H1 (cell line): ENCODE measurements around the gene PDE8A. TPM values are rescaled to one million over a fixed set of nuclear protein-coding genes. Genes with fewer than 3 reads are reported as not detected.
A peak's percentile ranks its signal among the peaks of the same experiment; 100 is the strongest.

Experiments used
- CTCF ChIA-PET: fragments of 300-600 bp; sonication (Branson Sonifier 250); formaldehyde crosslinking; loops from one replicate; lab custom pipeline; 2021; ENCODE audit not compliant: partially characterized antibody; lab: Charles Lee
- POLR2A ChIA-PET: fragments of 300-600 bp; sonication (Branson Sonifier 250); formaldehyde crosslinking; loops from one replicate; lab custom pipeline; 2021; ENCODE audit warnings: inconsistent platforms; ENCODE audit not compliant: partially characterized antibody; lab: Charles Lee
- DNase-seq, 2 experiments: peaks; one replicate each; pipeline versions ENCODE4 v3.0.0 to v3.0.0-alpha.2; 2010 to 2022; ENCODE audit warnings: low spot score in 2 of 2, low read depth in 1 of 2, mixed read lengths in 1 of 2
- FAIRE-seq: peaks from 2 replicates; lab custom pipeline; 2011; peaks lifted over from hg19 to GRCh38; lab: Jason Lieb, UNC
- H2AFZ ChIP-seq: 2 replicates; pipeline ENCODE4 v1.8.1; 2012; ENCODE audit warnings: low read length, inconsistent platforms
- H2AK5ac ChIP-seq: 2 replicates; pipeline ENCODE4 v1.6.1; 2013; ENCODE audit warnings: low read depth, low read length
- H2BK120ac ChIP-seq: replicated peaks from 2 replicates; pipeline ENCODE3; 2013; ENCODE audit warnings: low read depth, low read length, inconsistent platforms
- H2BK12ac ChIP-seq: 2 replicates; pipeline ENCODE4 v1.6.1; 2013; ENCODE audit warnings: low read depth, low read length
- H2BK15ac ChIP-seq: 2 replicates; pipeline ENCODE4 v1.6.1; 2013; ENCODE audit warnings: low read length
- H2BK20ac ChIP-seq: 2 replicates; pipeline ENCODE4 v1.6.1; 2013; ENCODE audit warnings: low read length
- H2BK5ac ChIP-seq: 2 replicates; pipeline ENCODE4 v1.6.1; 2013; ENCODE audit warnings: low read depth, low read length
- H3K14ac ChIP-seq: 2 replicates; pipeline ENCODE4 v1.6.1; 2013; ENCODE audit warnings: inconsistent platforms; ENCODE audit not compliant: insufficient read length
- H3K18ac ChIP-seq: 2 replicates; pipeline ENCODE4 v1.6.1; 2013; ENCODE audit warnings: low read length; ENCODE audit errors: extremely low read depth
- H3K23ac ChIP-seq: 2 replicates; pipeline ENCODE4 v1.6.1; 2013; ENCODE audit warnings: inconsistent platforms; ENCODE audit not compliant: insufficient read length
- H3K23me2 ChIP-seq: 2 replicates; pipeline ENCODE4 v1.6.1; 2013; ENCODE audit warnings: low read depth, low read length
- H3K27ac ChIP-seq: 2 replicates; pipeline ENCODE4 v1.6.1; 2011; ENCODE audit warnings: low read depth, low read length, inconsistent platforms
- H3K27me3 ChIP-seq, 4 experiments: replicated peaks in 1 of 4; 1 replicate in 1 of 4; 2 replicates in 3 of 4; pipeline versions ENCODE4 v1.6.1 to v1.8.1; 2011 to 2013; ENCODE audit warnings: low read length in 3 of 4, mild to moderate bottlenecking in 3 of 4, inconsistent platforms in 2 of 4, mixed read lengths in 2 of 4, moderate library complexity in 1 of 4; ENCODE audit not compliant: control insufficient read depth in 3 of 4, insufficient read depth in 3 of 4; ENCODE audit errors: extremely low read depth in 1 of 4
- H3K36me3 ChIP-seq, 4 experiments: 2 replicates each; pipeline versions ENCODE4 v1.6.1 to v1.8.1; 2011 to 2013; ENCODE audit warnings: mild to moderate bottlenecking in 4 of 4, low read length in 3 of 4, moderate library complexity in 2 of 4, control low read depth in 1 of 4, inconsistent platforms in 1 of 4; ENCODE audit not compliant: insufficient read depth in 4 of 4, control insufficient read depth in 2 of 4
- H3K4ac ChIP-seq: replicated peaks from 2 replicates; pipeline ENCODE3; 2013; ENCODE audit warnings: low read length, low read depth, mixed read lengths, inconsistent platforms; ENCODE audit not compliant: insufficient read length
- H3K4me1 ChIP-seq, 4 experiments: replicated peaks in 1 of 4; 1 replicate in 1 of 4; 2 replicates in 3 of 4; pipeline versions ENCODE4 v1.6.1 to v1.8.1; 2011 to 2013; ENCODE audit warnings: low read length in 3 of 4, inconsistent platforms in 2 of 4, mixed read lengths in 1 of 4; ENCODE audit not compliant: insufficient read depth in 4 of 4, control insufficient read depth in 3 of 4
- H3K4me2 ChIP-seq, 2 experiments: 2 replicates each; pipeline versions ENCODE4 v1.6.1 to v1.8.1; 2011 to 2013; ENCODE audit warnings: low read depth in 2 of 2, low read length in 2 of 2, control low read depth in 1 of 2, inconsistent platforms in 1 of 2, mild to moderate bottlenecking in 1 of 2; ENCODE audit not compliant: insufficient read depth in 1 of 2
- H3K4me3 ChIP-seq, 4 experiments: fragments of 200-600, 300-600 bp in 1 of 4; sonication (generic), shearing (Covaris generic), sonication (Bioruptor Twin) in 1 of 4; 2 replicates each; pipeline versions ENCODE4 v1.5.1 to v1.8.1; 2011 to 2016; ENCODE audit warnings: low read length in 4 of 4, low read depth in 3 of 4, control low read depth in 2 of 4, inconsistent platforms in 2 of 4, mild to moderate bottlenecking in 2 of 4, mixed read lengths in 1 of 4, moderate library complexity in 1 of 4; ENCODE audit not compliant: insufficient read depth in 2 of 4; ENCODE audit errors: extremely low read depth in 1 of 4
- H3K56ac ChIP-seq: replicated peaks from 2 replicates; pipeline ENCODE3; 2013; ENCODE audit warnings: low read depth, mild to moderate bottlenecking, mixed read lengths, low read length, inconsistent platforms; ENCODE audit not compliant: insufficient read length
- H3K79me1 ChIP-seq: 2 replicates; pipeline ENCODE4 v1.6.1; 2013; ENCODE audit warnings: low read depth, low read length, control low read depth
- H3K79me2 ChIP-seq, 2 experiments: 2 replicates each; pipeline versions ENCODE4 v1.6.1 to v1.8.1; 2012 to 2013; ENCODE audit warnings: low read length in 2 of 2, mild to moderate bottlenecking in 2 of 2, inconsistent platforms in 1 of 2; ENCODE audit not compliant: insufficient read depth in 2 of 2, control insufficient read depth in 1 of 2
- H3K9ac ChIP-seq, 4 experiments: replicated peaks in 1 of 4; 1 replicate in 1 of 4; 2 replicates in 3 of 4; pipeline versions ENCODE4 v1.6.1 to v1.8.1; 2011 to 2013; ENCODE audit warnings: low read depth in 3 of 4, low read length in 3 of 4, control low read depth in 2 of 4, mild to moderate bottlenecking in 2 of 4, moderate library complexity in 2 of 4, inconsistent platforms in 1 of 4; ENCODE audit errors: extremely low read depth in 1 of 4
- H3K9me3 ChIP-seq, 2 experiments: 2 replicates each; pipeline versions ENCODE4 v1.6.1 to v1.8.1; 2012 to 2013; ENCODE audit warnings: mild to moderate bottlenecking in 2 of 2, moderate library complexity in 2 of 2, control low read depth in 1 of 2, inconsistent platforms in 1 of 2, low read depth in 1 of 2, low read length in 1 of 2, mixed read lengths in 1 of 2; ENCODE audit not compliant: insufficient read depth in 2 of 2
- H4K20me1 ChIP-seq, 2 experiments: replicated peaks in 1 of 2; 2 replicates each; pipeline versions ENCODE3 to v1.8.1; 2011 to 2013; ENCODE audit warnings: inconsistent platforms in 2 of 2, low read length in 2 of 2, mild to moderate bottlenecking in 1 of 2; ENCODE audit not compliant: insufficient read depth in 2 of 2, control insufficient read depth in 1 of 2
- H4K5ac ChIP-seq: 2 replicates; pipeline ENCODE4 v1.6.1; 2013; ENCODE audit warnings: low read length, low read depth, mixed read lengths, inconsistent platforms; ENCODE audit not compliant: insufficient read length
- H4K8ac ChIP-seq: 2 replicates; pipeline ENCODE4 v1.8.0; 2013; ENCODE audit warnings: mild to moderate bottlenecking, moderate library complexity, low read length, inconsistent platforms; ENCODE audit not compliant: insufficient read depth; ENCODE audit errors: extremely low read depth
- H4K91ac ChIP-seq: replicated peaks from 2 replicates; pipeline ENCODE3; 2013; ENCODE audit warnings: low read length, mixed read lengths, inconsistent platforms; ENCODE audit not compliant: insufficient read length
- E2F6 ChIP-seq: IDR thresholded peaks from 2 replicates; pipeline ENCODE4 v1.6.1; 2012; ENCODE audit warnings: inconsistent platforms
- SIRT6 ChIP-seq: IDR thresholded peaks from one replicate; pipeline ENCODE4 v1.7.1; 2012; ENCODE audit warnings: low read length, inconsistent platforms
- SUZ12 ChIP-seq: fragments of 200-600 bp; sonication (generic); IDR thresholded peaks from 2 replicates; pipeline ENCODE4 v1.6.1; 2012; ENCODE audit warnings: mild to moderate bottlenecking, inconsistent platforms, low read length, moderate library complexity, mixed read lengths
- WGBS, 2 experiments: shearing (Covaris generic) in 1 of 2; methylation state at CpG; one replicate each; pipeline versions ENCODE4 v1.1.6 to v1.1.7; 2013 to 2015; ENCODE audit warnings: low lambda C conversion rate in 2 of 2, mixed read lengths in 2 of 2, inconsistent platforms in 1 of 2, low coverage in 1 of 2, missing lambda C conversion rate in 1 of 2; ENCODE audit not compliant: insufficient replicate concordance in 2 of 2, insufficient coverage in 1 of 2, insufficient read length in 1 of 2; ENCODE audit errors: extremely low coverage in 1 of 2, missing lambda C conversion rate in 1 of 2; 5-methylcytosine and 5-hydroxymethylcytosine counted together
- polyA plus RNA-seq, 7 experiments: library from polyadenylated mRNA; depleted of rRNA in 3 of 7; stranded (reverse) in 5 of 7; unstranded in 2 of 7; fragments of >200 nt in 5 of 7; fragments of 200-250 nt in 2 of 7; gene quantifications; 1 replicate in 5 of 7; 2 replicates in 1 of 7; 4 replicates in 1 of 7; pipeline versions ENCODE4 v1.2.1 to v1.2.3, GENCODE V29; 2011 to 2013; ENCODE audit warnings: missing spikeins in 2 of 7, mixed read lengths in 2 of 7
- total RNA-seq: library from RNA; stranded (reverse); fragmentation: NEBNext Ultra II Directional; extraction: Animal tissue kit (Norgen Biotek cat#: 25700); gene quantifications from 2 replicates; pipeline ENCODE4 v1.2.1, GENCODE V29; 2021

The PDE8A gene
- total and polyA plus RNA-seq, 2 of the 8 experiments (the other 6 are each of a cell fraction or from before 2014, with no cell fraction given) = 6.9 to 7.8 TPM

GRCh38 chr15:85008474-85009260, 27.0 kb downstream of the PDE8A start:
- Histone ChIP-seq H3K4ac (no peak overlapping the region), H3K14ac (no peak overlapping the region), H3K4me2 (no peak overlapping the region), H2BK15ac (no peak overlapping the region), H3K18ac (no peak overlapping the region), H4K5ac (no peak overlapping the region), H3K9me3 (no peaks in the 10 kb centered on the region), H2BK20ac (no peak overlapping the region), H3K23me2 (no peaks in the 10 kb centered on the region; the same call in 1 of the 2 replicates), H3K79me1 (peaks cover 2% of the 10 kb centered on the region; the same call in 1 of the 2 replicates), H2BK120ac (no peak overlapping the region), H3K23ac (no peak overlapping the region), H2BK5ac (no peak overlapping the region), H3K27me3 (no peaks in the 10 kb centered on the region), H2BK12ac (no peak overlapping the region), H3K4me1 (no peaks in the 10 kb centered on the region), H3K56ac (no peak overlapping the region), H3K79me2 (no peaks in the 10 kb centered on the region; a peak in 1 of 4 replicates), H3K4me3 (no peak overlapping the region), H3K9ac (no peak overlapping the region), H2AFZ (no peak overlapping the region), H4K20me1 (no peaks in the 10 kb centered on the region), H4K91ac (no peak overlapping the region), H4K8ac (no peak overlapping the region), H2AK5ac (0 out of 2 replicates have a peak overlapping the region, but pooled peaks have one; percentile 49), H3K27ac (no peak overlapping the region), H3K36me3 (no peaks in the 10 kb centered on the region)
- WGBS, 2 experiments = 77% methylated on average over 5 of the region's 5 CpGs; no CpG with 5 or more reads in 1 of the 2 experiments
- DNase-seq (no peak), FAIRE-seq (no peak)
- ChIA-PET CTCF (interaction anchor here (0.7 to 4.1 kb wide), 8 partner anchors 8 to 80 kb away, joined by 3 to 20 read pairs (median 6); no protein-coding TSS in a partner anchor), POLR2A (no interaction called here)
- TF ChIP-seq SUZ12 = no peak
- no peak for TF ChIP-seq SIRT6
- no peak for TF ChIP-seq E2F6
